SK-N-MC (cell line): ENCODE data around the gene HYI.

ENCODE experiments used
- FOXP2 ChIP-seq: optimal IDR thresholded peaks from 2 replicates; pipeline ENCODE3; 2011; ENCODE audit warnings: mild to moderate bottlenecking, moderate library complexity; ENCODE audit not compliant: insufficient read depth; ENCODE audit errors: extremely low read length, control extremely low read depth
- POLR2AphosphoS5 ChIP-seq: IDR thresholded peaks from 2 replicates; pipeline ENCODE4 v1.6.1; 2012; ENCODE audit warnings: mild to moderate bottlenecking, low read depth, low read length, borderline replicate concordance

DNA sequence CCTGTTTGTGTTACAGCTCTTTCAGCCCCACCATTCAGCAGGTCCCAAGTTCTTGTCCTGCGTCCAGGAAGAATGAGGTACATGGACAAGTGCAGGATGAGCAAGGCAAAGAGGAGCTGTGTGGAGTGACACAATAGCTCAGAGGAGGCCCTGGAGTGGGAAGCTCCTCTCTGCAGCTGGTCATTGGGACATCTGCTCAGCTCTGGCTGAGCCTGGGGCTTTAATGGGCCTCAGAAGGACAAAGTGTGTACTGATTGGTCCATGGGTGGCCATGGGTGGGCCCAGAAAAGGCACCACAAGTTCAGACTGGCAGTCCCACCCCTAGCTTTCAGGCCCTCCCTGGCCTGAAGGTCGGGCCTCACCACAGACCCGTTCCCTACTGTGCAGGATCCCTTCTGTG is 14.7 kb upstream of the HYI start:
- no peak for TF ChIP-seq FOXP2
- TF ChIP-seq POLR2AphosphoS5: no peak
